GM23248 (cell line): ENCODE measurements around the gene SNX32. TPM values are rescaled to one million over a fixed set of nuclear protein-coding genes. Genes with fewer than 3 reads are reported as not detected.

Experiments used
- DNase-seq: peaks from one replicate; pipeline ENCODE4 v3.0.0-alpha.2; 2015
- H2AFZ ChIP-seq: fragments of 200-600 bp; sonication (generic); 2 replicates; pipeline ENCODE4 v1.6.1; 2016; ENCODE audit warnings: antibody characterized with exemption
- H3F3A ChIP-seq: fragments of 200-600 bp; sonication (generic); 2 replicates; pipeline ENCODE4 v1.6.1; 2016; ENCODE audit warnings: mild to moderate bottlenecking, antibody characterized with exemption, mixed run types; ENCODE audit not compliant: insufficient read depth
- H3K27ac ChIP-seq: fragments of 200-600 bp; sonication (generic); 2 replicates; pipeline ENCODE4 v1.5.1; 2016; ENCODE audit warnings: mild to moderate bottlenecking
- H3K27me3 ChIP-seq: fragments of 200-600 bp; sonication (generic); replicated peaks from 2 replicates; pipeline ENCODE4 v1.6.1; 2016; ENCODE audit warnings: mild to moderate bottlenecking; ENCODE audit not compliant: insufficient read depth
- H3K36me3 ChIP-seq: fragments of 200-600 bp; sonication (generic); 2 replicates; pipeline ENCODE4 v1.6.1; 2016; ENCODE audit warnings: low read depth, mild to moderate bottlenecking
- H3K4me1 ChIP-seq: fragments of 200-600 bp; sonication (generic); 2 replicates; pipeline ENCODE4 v1.6.1; 2016; ENCODE audit warnings: mild to moderate bottlenecking; ENCODE audit not compliant: insufficient read depth
- H3K4me2 ChIP-seq: fragments of 200-600 bp; sonication (generic); one replicate; pipeline ENCODE4 v1.6.1; 2016; ENCODE audit warnings: mild to moderate bottlenecking; ENCODE audit not compliant: unreplicated experiment
- H3K4me3 ChIP-seq: fragments of 200-600 bp; sonication (generic); 2 replicates; pipeline ENCODE4 v1.5.1; 2016; ENCODE audit warnings: mild to moderate bottlenecking
- H3K79me2 ChIP-seq: fragments of 200-600 bp; sonication (generic); 2 replicates; pipeline ENCODE4 v1.6.1; 2016; ENCODE audit warnings: mild to moderate bottlenecking; ENCODE audit not compliant: insufficient read depth
- H3K9ac ChIP-seq: fragments of 200-600 bp; sonication (generic); 2 replicates; pipeline ENCODE4 v1.6.1; 2016; ENCODE audit warnings: mild to moderate bottlenecking
- H3K9me2 ChIP-seq: fragments of 200-600 bp; sonication (generic); 2 replicates; pipeline ENCODE4 v1.6.1; 2016; ENCODE audit warnings: mixed run types, mild to moderate bottlenecking, moderate library complexity; ENCODE audit not compliant: insufficient read depth
- H3K9me3 ChIP-seq: fragments of 200-600 bp; sonication (generic); one replicate; pipeline ENCODE4 v1.6.1; 2017; ENCODE audit warnings: low read depth
- H4K20me1 ChIP-seq: fragments of 200-600 bp; sonication (generic); 2 replicates; pipeline ENCODE4 v1.6.0; 2016; ENCODE audit not compliant: insufficient read depth
- EZH2 ChIP-seq: fragments of 200-600 bp; sonication (generic); IDR thresholded peaks from 2 replicates; pipeline ENCODE4 v1.6.1; 2018; ENCODE audit warnings: antibody characterized with exemption, mild to moderate bottlenecking; ENCODE audit not compliant: insufficient read depth, poor library complexity, severe bottlenecking
- EZH2phosphoT487 ChIP-seq: fragments of 200-600 bp; sonication (generic); IDR thresholded peaks from 2 replicates; pipeline ENCODE4 v1.6.1; 2018; ENCODE audit warnings: antibody characterized with exemption, moderate library complexity, mild to moderate bottlenecking, low read depth; ENCODE audit not compliant: insufficient read depth
- WGBS, 2 experiments: methylation state at CpG; one replicate each; pipeline ENCODE4 v1.1.6; 2015 to 2017; ENCODE audit warnings: low lambda C conversion rate in 2 of 2, low coverage in 1 of 2; ENCODE audit errors: missing lambda C conversion rate in 2 of 2; 5-methylcytosine and 5-hydroxymethylcytosine counted together
- in situ Hi-C: fragments of 300-500 bp; cut with MboI; formaldehyde crosslinking; loops from 2 replicates; pipeline ENCODE4 v1.15.0; 2020
- polyA plus RNA-seq: library from polyadenylated mRNA; unstranded; fragments of >200 nt; fragmentation: Nextera tagmentation; extraction: Ambion mirVana; gene quantifications from 2 replicates; pipeline ENCODE4 v1.2.1, GENCODE V29; 2016
- total RNA-seq: library from RNA; depleted of rRNA; stranded (reverse); fragments of >200 nt; shearing (Covaris generic); gene quantifications from 2 replicates; pipeline ENCODE4 v1.2.3, GENCODE V29; 2014

Gene SNX32
- total and polyA plus RNA-seq, 2 experiments from 2014 or later, result 0.51 TPM; not detected in 1

DNA sequence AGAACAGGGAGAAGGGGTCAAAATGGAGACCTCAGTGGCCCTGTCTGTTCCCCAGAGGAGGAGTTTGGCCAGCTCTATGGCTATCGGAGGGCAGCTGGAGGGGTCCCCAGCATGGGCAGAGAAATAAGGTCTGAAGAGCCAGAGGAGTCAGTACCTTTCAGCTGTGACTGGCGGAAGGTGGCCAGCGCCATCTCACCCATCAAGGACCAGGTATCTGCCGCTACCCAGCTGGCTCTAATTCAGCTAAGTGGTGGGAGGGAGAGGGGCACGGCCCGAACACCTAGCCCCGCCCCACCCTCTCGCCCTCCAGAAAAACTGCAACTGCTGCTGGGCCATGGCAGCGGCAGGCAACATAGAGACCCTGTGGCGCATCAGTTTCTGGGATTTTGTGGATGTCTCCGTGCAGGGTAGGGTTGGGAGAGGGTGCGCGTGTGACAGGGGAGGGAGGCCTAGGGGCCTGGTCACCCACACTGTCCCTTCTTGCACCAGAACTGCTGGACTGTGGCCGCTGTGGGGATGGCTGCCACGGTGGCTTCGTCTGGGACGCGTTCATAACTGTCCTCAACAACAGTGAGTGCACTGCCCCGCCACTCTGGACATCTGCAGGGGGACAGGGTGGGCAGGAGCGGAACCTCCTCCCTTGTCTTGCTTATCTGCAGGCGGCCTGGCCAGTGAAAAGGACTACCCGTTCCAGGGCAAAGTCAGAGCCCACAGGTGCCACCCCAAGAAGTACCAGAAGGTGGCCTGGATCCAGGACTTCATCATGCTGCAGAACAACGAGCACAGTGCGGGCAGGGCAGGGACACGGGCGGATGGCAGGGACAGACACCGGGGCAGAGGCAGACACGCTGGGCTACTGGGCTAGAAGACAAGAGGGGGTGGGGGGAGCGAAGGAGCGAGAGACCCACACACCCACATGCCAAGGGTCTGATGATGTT is 48.6 kb downstream of the SNX32 start:
- peaks cover 43% of the 10 kb centered on the region for H3K79me2 ChIP-seq
- TF ChIP-seq EZH2phosphoT487, result no peak
- no peak for TF ChIP-seq EZH2
- H3K9ac ChIP-seq, result no peak overlapping the region
- in situ Hi-C loops, result loop anchor here (10.0 kb wide), 1 partner anchor 102 kb away; no protein-coding TSS in a partner anchor
- H3K36me3 ChIP-seq, result peaks cover 14% of the 10 kb centered on the region; the same call in 1 of the 2 replicates
- WGBS, 2 experiments, result 92 to 94% methylated on average over 26 to 30 of the region's 30 CpGs
- H4K20me1 ChIP-seq, result no peaks in the 10 kb centered on the region
- H3K9me3 ChIP-seq, result no peaks in the 10 kb centered on the region
- no peaks in the 10 kb centered on the region for H3K9me2 ChIP-seq
- H3K27ac ChIP-seq, result no peak overlapping the region
- H3K27me3 ChIP-seq, result no peaks in the 10 kb centered on the region
- H3F3A ChIP-seq, result peaks cover 17% of the 10 kb centered on the region
- peaks cover 10% of the 10 kb centered on the region for H3K4me1 ChIP-seq
- no peak overlapping the region for H2AFZ ChIP-seq
- H3K4me3 ChIP-seq, result no peak overlapping the region
- no peak for DNase-seq
- H3K4me2 ChIP-seq, result no peak overlapping the region

DNA sequence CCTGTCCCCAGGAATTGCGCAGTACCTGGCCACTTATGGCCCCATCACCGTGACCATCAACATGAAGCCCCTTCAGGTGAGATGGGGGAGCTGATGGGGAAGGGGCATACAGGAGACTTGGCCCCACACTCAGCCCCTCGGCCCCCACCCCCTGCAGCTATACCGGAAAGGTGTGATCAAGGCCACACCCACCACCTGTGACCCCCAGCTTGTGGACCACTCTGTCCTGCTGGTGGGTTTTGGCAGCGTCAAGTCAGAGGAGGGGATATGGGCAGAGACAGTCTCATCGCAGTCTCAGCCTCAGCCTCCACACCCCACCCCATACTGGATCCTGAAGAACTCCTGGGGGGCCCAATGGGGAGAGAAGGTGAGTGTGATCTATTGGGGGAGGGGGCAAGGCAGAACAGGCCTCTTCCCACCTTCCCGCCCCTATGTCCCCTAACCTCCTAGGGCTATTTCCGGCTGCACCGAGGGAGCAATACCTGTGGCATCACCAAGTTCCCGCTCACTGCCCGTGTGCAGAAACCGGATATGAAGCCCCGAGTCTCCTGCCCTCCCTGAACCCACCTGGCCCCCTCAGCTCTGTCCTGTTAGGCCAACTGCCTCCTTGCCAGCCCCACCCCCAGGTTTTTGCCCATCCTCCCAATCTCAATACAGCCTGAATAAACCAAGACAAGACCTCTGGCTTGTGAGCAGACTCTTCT is 49.4 kb downstream of the SNX32 start:
- peaks cover 21% of the 10 kb centered on the region for H3F3A ChIP-seq
- peaks cover 14% of the 10 kb centered on the region; the same call in 1 of the 2 replicates for H3K36me3 ChIP-seq
- peaks cover 12% of the 10 kb centered on the region for H3K4me1 ChIP-seq
- no peak overlapping the region for H3K4me3 ChIP-seq
- WGBS, 2 experiments, result 88 to 95% methylated on average over 9 to 13 of the region's 13 CpGs
- no peak overlapping the region for H3K4me2 ChIP-seq
- no peaks in the 10 kb centered on the region for H3K9me2 ChIP-seq
- H2AFZ ChIP-seq, result no peak overlapping the region
- H3K9ac ChIP-seq, result no peak overlapping the region
- H4K20me1 ChIP-seq, result no peaks in the 10 kb centered on the region
- H3K27me3 ChIP-seq, result no peaks in the 10 kb centered on the region
- no peaks in the 10 kb centered on the region for H3K9me3 ChIP-seq
- no peak for DNase-seq
- in situ Hi-C loops, result loop anchor here (10.0 kb wide), 1 partner anchor 102 kb away; no protein-coding TSS in a partner anchor
- peaks cover 48% of the 10 kb centered on the region for H3K79me2 ChIP-seq
- no peak for TF ChIP-seq EZH2
- no peak for TF ChIP-seq EZH2phosphoT487
- H3K27ac ChIP-seq, result no peak overlapping the region

DNA sequence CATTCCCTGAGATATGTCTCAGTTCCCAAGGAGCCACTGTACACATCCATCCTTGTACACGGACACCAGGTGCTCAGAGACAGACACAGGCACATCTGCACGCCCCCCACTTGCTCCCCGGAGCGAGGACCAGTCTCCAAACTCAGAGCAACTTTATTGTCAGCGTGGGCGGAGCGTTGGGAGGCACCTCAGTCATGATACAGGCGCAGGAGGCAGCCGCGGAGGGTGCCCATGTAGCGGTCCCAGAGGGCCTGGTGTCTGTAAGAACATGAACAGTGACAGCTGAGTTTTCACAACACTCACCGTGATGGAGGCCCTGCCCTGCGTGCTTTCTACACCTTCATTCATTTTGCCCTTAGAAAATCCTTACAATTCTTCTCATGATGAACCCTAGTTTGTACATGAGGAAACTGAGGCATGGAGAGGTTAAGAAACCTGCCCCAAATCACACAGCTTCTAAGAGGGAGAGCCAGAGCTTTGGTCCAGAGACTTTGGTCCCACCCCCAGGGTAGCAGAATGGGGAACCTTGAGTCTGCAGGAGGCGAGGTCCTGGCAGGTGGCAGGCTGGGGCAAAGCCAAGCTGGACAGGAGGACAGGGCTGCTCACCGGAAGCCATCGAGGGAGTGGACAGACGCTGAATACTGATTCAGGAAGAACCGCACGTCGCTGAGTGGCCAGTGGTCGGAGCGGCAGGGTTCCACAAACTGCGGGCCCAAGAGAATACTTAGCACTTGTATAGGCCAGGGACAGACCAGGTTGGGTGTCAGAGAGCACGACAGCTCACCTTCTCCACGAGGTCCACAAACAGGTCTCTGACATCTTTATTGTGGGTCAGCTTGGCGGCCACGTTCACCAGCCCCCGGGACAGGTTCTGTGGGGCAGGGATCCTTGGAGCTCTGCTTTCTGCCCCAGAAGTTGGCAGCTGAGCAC is 50.3 kb downstream of the SNX32 start:
- H3K27ac ChIP-seq, result no peak overlapping the region
- H3K36me3 ChIP-seq, result peaks cover 14% of the 10 kb centered on the region; the same call in 1 of the 2 replicates
- TF ChIP-seq EZH2phosphoT487, result no peak
- TF ChIP-seq EZH2, result no peak
- H4K20me1 ChIP-seq, result no peaks in the 10 kb centered on the region
- H3K79me2 ChIP-seq, result peaks cover 48% of the 10 kb centered on the region
- peaks cover 26% of the 10 kb centered on the region for H3F3A ChIP-seq
- no peaks in the 10 kb centered on the region for H3K9me2 ChIP-seq
- WGBS, 2 experiments, result 80% methylated on average over 28 of the region's 28 CpGs
- H3K9me3 ChIP-seq, result no peaks in the 10 kb centered on the region
- H2AFZ ChIP-seq, result no peak overlapping the region
- in situ Hi-C loops, result loop anchor here (10.0 kb wide), 1 partner anchor 101 kb away; no protein-coding TSS in a partner anchor
- H3K27me3 ChIP-seq, result no peaks in the 10 kb centered on the region
- no peak overlapping the region for H3K9ac ChIP-seq
- no peak for DNase-seq
- no peak overlapping the region for H3K4me3 ChIP-seq
- H3K4me2 ChIP-seq, result no peak overlapping the region
- H3K4me1 ChIP-seq, result peaks cover 12% of the 10 kb centered on the region
